Metanephros (tissue), 2 donors: ENCODE results near the gene OR6N2. TPM values are rescaled to one million over a fixed set of nuclear protein-coding genes. Genes with fewer than 3 reads are reported as not detected.

Experiments
- small RNA-seq: library from RNA; depleted of rRNA; stranded (forward); fragments of <200 nt; gene quantifications from one replicate; pipeline ENCODE3, GENCODE V24; 2014; ENCODE audit warnings: low replicate concordance
- total RNA-seq: library from RNA; depleted of rRNA; stranded (reverse); fragments of >200 nt; gene quantifications from one replicate; pipeline ENCODE4 v1.2.3, GENCODE V29; 2014

OR6N2 gene
- not detected for total RNA-seq

DNA sequence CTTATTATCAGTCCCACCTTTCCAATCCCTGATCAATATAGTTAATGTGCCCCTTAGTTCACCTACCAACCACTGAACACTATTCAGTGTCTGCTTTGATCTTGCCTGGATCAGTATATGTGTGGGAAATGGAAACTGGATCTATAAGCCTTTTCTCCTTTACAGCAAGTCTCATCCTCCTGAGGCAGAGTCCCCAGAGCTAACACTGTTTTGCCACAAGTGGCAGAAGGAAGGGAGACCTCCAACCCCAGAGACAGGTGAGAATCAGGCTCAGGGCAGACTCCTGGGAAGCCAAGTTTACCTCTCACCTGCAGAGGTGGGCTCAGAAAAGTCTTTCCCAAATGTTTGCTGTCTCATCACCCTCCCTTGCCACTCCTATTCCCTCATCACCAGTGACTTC is at the start of gene OR6N2:
Gene OR6N2 (minus strand): TSS at position 101 of the 400 bp plus-strand sequence. CDS start 3,569 bp downstream, outside the sequence.

GRCh38 chr1:158771950-158772866 is 8.8 kb downstream of the OR6N2 start, which contains the start of gene OR6N1:
TSS of gene OR6N1 (minus strand) at chr1:158772195. CDS start at chr1:158766682, 5,513 bp downstream.

DNA sequence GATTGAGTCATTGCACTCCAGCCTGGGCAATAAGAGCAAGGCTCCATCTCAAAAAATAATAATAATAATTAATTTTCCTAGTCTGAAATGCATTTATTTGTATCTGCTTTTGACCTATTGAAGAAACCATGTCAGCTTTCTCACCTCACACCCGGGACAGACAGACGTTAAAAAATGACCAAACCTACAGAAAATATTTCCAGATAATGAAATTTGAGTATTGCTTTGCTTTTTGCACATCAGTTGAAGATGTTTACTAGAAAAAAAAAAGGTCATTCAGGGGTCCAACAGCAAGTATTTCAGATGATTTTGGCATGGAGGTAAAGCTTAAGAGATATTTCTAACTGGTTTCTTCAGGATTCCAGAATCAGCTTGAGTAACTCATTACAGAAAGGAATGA is 26.6 kb downstream of the OR6N2 start, which contains the start of gene OR6K6:
Gene OR6K6 (plus strand): TSS at position 301 of the 400 bp plus-strand sequence. CDS start 168 bp downstream, outside the sequence.

Small RNAs within 50 kb of the gene (small RNA-seq; reads per million reads assigned to genes)
- not detected for gene OR2AQ1P

Other genes with a start within 250 kb of the OR6N2 start
- not detected for gene OR6Y1, start 226.8 kb downstream of the OR6N2 start, total RNA-seq
- gene OR6P1, start 210.6 kb downstream of the OR6N2 start, total RNA-seq: not detected
- gene OR10X1, start 201.3 kb downstream of the OR6N2 start, total RNA-seq: not detected
- not detected for gene OR10Z1, start 175.9 kb downstream of the OR6N2 start, total RNA-seq
- 22.7 TPM for gene SPTA1, start 94.5 kb downstream of the OR6N2 start, total RNA-seq
- gene OR6K2, start 80.6 kb downstream of the OR6N2 start, total RNA-seq: not detected
- not detected for gene OR6K3, start 60.5 kb downstream of the OR6N2 start, total RNA-seq
- not detected for gene OR6K6, start 26.5 kb downstream of the OR6N2 start, total RNA-seq
- gene OR6N1, start 9.0 kb downstream of the OR6N2 start, total RNA-seq: not detected
- gene MNDA, start 50.1 kb upstream of the OR6N2 start, total RNA-seq: 18.7 TPM
- 0.18 TPM for gene PYHIN1, start 150.3 kb upstream of the OR6N2 start, total RNA-seq
- gene IFI16, start 228.7 kb upstream of the OR6N2 start, total RNA-seq: 34.4 TPM